Measurements from ENCODE around the gene MYCN. TPM values are rescaled to one million over a fixed set of nuclear protein-coding genes. Genes with fewer than 3 reads are reported as not detected.

MYCN gene
- total RNA-seq, 1 experiment from 2014 or later: 54.4 TPM

DNA sequence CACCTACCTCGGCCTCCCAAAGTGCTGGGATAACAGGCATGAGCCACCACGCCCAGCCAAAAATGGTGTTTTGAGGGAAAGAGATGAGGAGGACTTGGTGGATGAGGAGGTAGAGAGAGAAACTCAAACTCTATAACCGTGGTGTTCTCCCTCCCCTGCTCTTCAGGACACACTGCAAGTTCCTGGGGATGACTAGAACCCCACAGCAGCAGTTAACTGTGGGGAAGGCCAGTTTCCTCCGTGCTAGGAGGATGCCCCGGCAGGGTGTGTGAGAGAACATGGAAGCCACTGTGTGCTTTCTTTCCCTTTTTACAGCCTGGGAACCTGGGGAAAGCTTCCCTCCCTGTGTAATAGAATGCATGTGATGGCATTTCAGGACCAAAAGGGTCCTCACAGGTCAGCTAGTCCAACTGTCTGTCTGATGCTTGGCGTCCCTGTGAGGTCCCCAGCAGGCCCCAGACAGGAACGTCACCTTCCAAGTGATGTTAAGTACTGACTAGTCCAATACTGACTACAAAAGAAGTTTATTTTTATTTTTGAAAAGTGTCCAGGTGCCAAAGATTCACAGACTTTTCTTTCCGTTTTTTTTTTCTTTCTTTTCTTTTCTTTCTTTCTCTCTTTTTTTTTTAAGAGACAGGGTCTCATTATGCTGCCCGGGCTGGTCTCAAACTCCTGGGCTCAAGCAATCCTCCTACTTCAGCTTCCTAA, 38.9 kb downstream of the MYCN start:
- Histone ChIP-seq H3K9me3 (no peaks in the 10 kb centered on the region), H3K27me3 (replicated peaks; ENCODE audit: control insufficient read depth, insufficient read depth, low read length) (no peaks in the 10 kb centered on the region), H3K4me3 (ENCODE audit: low read depth, low read length) (no peak overlapping the region), H3K36me3 (ENCODE audit: control insufficient read depth, insufficient read depth, low read length) (no peaks in the 10 kb centered on the region), H3K4me1 (no peaks in the 10 kb centered on the region)
- intact Hi-C loops (cut with micrococcal nuclease; ENCODE audit: unreplicated experiment): no loop called here
- H3K4me3 Mint-ChIP-seq (ENCODE audit: unreplicated experiment): no peak overlapping the region
- no peaks in the 10 kb centered on the region for H3K36me3 Mint-ChIP-seq (ENCODE audit: insufficient read depth, unreplicated experiment)
- no peak for DNase-seq
- POLR2A ChIA-PET: no interaction called here
- CTCF ChIA-PET: no interaction called here
- no peaks in the 10 kb centered on the region for H3K9me3 Mint-ChIP-seq (ENCODE audit: unreplicated experiment)
- BruUV-seq (replicated peaks): no TSS peak
- TF ChIP-seq, protein P1, sequence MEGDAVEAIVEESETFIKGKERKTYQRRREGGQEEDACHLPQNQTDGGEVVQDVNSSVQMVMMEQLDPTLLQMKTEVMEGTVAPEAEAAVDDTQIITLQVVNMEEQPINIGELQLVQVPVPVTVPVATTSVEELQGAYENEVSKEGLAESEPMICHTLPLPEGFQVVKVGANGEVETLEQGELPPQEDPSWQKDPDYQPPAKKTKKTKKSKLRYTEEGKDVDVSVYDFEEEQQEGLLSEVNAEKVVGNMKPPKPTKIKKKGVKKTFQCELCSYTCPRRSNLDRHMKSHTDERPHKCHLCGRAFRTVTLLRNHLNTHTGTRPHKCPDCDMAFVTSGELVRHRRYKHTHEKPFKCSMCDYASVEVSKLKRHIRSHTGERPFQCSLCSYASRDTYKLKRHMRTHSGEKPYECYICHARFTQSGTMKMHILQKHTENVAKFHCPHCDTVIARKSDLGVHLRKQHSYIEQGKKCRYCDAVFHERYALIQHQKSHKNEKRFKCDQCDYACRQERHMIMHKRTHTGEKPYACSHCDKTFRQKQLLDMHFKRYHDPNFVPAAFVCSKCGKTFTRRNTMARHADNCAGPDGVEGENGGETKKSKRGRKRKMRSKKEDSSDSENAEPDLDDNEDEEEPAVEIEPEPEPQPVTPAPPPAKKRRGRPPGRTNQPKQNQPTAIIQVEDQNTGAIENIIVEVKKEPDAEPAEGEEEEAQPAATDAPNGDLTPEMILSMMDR (IDR thresholded peaks at IDR 0.05; ENCODE audit: insufficient read depth in 1 of 2, low read depth in 1 of 2, low read length in 1 of 2, severe bottlenecking in 1 of 2, unreplicated experiment in 1 of 2): no peak
- H3K27ac Mint-ChIP-seq (ENCODE audit: unreplicated experiment): no peak overlapping the region
- H3K27me3 Mint-ChIP-seq (ENCODE audit: insufficient read depth, unreplicated experiment): no peaks in the 10 kb centered on the region
- no peaks in the 10 kb centered on the region for H3K4me1 Mint-ChIP-seq (ENCODE audit: low read depth, unreplicated experiment)

DNA sequence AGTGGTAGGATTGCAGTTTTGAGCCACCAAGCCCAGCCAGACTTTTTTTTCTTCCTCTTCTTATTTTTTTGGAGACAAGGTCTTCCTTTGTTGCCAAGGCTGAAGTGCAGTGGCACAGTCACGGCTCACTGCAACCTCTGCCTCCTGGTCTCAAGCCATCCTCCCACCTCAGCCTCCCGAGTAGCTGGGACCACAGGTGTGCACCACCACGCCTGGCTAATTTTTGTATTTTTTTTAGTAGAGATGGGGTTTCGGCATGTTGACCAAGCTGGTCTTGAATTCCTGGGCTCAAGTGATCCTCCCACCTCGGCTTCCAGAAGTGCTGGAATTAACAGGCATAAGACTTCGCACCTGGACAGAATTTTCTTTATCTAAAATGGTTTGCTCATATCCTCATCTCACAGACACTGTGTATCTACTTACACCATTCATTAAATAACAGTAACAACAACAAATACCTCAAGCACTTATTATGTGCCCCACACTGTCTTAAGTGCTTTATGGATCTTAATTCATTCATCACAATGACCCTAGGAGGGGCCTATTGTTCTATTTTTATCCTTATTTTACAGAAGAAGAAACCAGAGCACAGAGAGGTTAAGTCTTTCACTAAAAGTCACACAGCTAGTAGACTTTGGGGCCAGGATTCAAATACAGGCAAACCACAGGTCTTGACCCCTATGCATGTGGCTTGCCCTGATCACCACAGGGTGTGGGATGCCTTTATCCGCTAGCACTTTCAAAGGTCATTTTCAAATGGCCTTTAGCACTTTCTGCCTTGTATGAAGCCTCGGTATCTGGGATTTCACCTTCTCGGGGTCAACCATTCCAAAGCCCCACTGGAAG, 39.6 kb downstream of the MYCN start:
- Mint-ChIP-seq H3K27ac (ENCODE audit: unreplicated experiment) (no peak overlapping the region), H3K4me3 (ENCODE audit: unreplicated experiment) (no peak overlapping the region), H3K36me3 (ENCODE audit: insufficient read depth, unreplicated experiment) (no peaks in the 10 kb centered on the region), H3K9me3 (ENCODE audit: unreplicated experiment) (no peaks in the 10 kb centered on the region), H3K4me1 (ENCODE audit: low read depth, unreplicated experiment) (no peaks in the 10 kb centered on the region), H3K27me3 (ENCODE audit: insufficient read depth, unreplicated experiment) (no peaks in the 10 kb centered on the region)
- Histone ChIP-seq H3K9me3 (no peaks in the 10 kb centered on the region), H3K27me3 (replicated peaks; ENCODE audit: control insufficient read depth, insufficient read depth, low read length) (no peaks in the 10 kb centered on the region), H3K4me3 (ENCODE audit: low read depth, low read length) (no peak overlapping the region), H3K36me3 (ENCODE audit: control insufficient read depth, insufficient read depth, low read length) (no peaks in the 10 kb centered on the region), H3K4me1 (no peaks in the 10 kb centered on the region)
- no TSS peak for BruUV-seq (replicated peaks)
- ChIA-PET CTCF (no interaction called here), POLR2A (no interaction called here)
- DNase-seq: no peak
- intact Hi-C loops (cut with micrococcal nuclease; ENCODE audit: unreplicated experiment): no loop called here
- TF ChIP-seq, protein P1 (IDR thresholded peaks at IDR 0.05; ENCODE audit: insufficient read depth in 1 of 2, low read depth in 1 of 2, low read length in 1 of 2, severe bottlenecking in 1 of 2, unreplicated experiment in 1 of 2): no peak

DNA sequence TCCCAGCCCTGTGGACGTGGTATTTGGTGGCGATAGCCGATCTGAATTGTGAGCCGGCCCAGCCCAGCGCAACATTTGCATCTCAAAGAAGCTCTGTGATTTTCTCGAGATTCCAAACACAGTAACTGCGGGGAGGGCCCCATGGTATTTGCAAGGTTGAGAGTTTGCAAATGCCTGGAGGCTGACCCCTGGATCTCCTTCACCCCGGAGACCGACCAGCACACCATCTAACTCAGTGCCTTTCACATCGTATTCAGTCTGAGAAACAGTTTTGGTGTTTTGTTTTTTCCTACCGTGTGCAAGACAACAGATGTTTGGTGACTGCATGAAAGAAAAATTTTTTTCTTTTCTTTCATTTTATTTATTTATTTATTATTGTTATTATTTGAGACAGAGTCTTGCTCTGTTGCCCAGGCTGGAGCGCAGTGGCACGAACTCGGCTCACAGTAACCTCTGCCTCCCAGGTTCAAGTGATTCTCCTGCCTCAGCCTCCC, 40.3 kb downstream of the MYCN start:
- TF ChIP-seq, protein P1 (IDR thresholded peaks at IDR 0.05; ENCODE audit: insufficient read depth in 1 of 2, low read depth in 1 of 2, low read length in 1 of 2, severe bottlenecking in 1 of 2, unreplicated experiment in 1 of 2): no peak
- Mint-ChIP-seq H3K27ac (ENCODE audit: unreplicated experiment) (no peak overlapping the region), H3K4me1 (ENCODE audit: low read depth, unreplicated experiment) (no peaks in the 10 kb centered on the region), H3K9me3 (ENCODE audit: unreplicated experiment) (no peaks in the 10 kb centered on the region), H3K36me3 (ENCODE audit: insufficient read depth, unreplicated experiment) (no peaks in the 10 kb centered on the region), H3K27me3 (ENCODE audit: insufficient read depth, unreplicated experiment) (no peaks in the 10 kb centered on the region), H3K4me3 (ENCODE audit: unreplicated experiment) (no peak overlapping the region)
- intact Hi-C loops (cut with micrococcal nuclease; ENCODE audit: unreplicated experiment): no loop called here
- H3K9me3 ChIP-seq: no peaks in the 10 kb centered on the region
- CTCF ChIA-PET: no interaction called here
- H3K4me3 ChIP-seq (ENCODE audit: low read depth, low read length): no peak overlapping the region
- no peak for DNase-seq
- no peaks in the 10 kb centered on the region for H3K27me3 ChIP-seq (replicated peaks; ENCODE audit: control insufficient read depth, insufficient read depth, low read length)
- BruUV-seq (replicated peaks): no TSS peak
- POLR2A ChIA-PET: interaction anchor here (0.6 kb wide), 1 partner anchor 27 kb away, joined by 3 read pairs; no protein-coding TSS in a partner anchor
- H3K4me1 ChIP-seq: peaks cover 2% of the 10 kb centered on the region
- H3K36me3 ChIP-seq (ENCODE audit: control insufficient read depth, insufficient read depth, low read length): no peaks in the 10 kb centered on the region

All from Caco-2 (cell line).